Measurements from ENCODE around the gene ZNF214. TPM values are rescaled to one million over a fixed set of nuclear protein-coding genes. Genes with fewer than 3 reads are reported as not detected.

The ZNF214 gene
- total RNA-seq = 6.8 and 9.1 TPM in 2 replicates

DNA sequence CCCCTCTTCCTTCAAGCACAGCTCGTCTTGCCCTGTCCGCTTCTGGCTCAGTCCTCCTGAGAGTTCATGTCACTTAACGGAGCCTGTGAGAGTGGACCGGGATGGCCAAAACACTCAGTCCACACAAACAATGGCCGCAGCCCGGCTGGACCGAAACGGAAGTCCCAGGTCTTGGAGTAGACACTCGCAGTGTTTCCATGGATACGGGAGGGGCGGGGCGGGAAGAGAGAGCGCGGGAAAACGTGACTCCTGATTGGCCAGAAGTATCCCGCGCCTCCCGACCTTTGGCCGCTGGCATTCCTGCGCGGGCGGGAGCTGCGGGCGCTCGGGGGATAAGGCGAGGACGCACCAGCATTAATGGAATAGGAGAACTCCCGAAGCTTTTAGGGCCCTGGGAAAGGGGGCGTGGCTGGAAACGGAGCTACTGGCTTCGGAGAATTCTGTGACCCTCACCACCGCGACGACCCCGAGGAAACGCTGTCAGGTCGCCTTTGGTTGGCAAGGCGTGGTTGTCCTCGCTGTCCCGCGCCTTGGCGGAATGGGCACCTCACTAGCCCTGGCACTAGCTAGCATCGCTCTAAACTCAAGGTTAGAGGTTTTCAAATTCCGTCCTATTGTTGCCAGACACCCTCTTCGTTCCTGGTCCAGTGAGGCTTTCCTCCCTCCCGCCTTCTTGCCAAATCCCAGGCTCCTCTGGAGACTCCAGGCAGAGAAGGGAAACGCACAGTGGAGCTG lies at the start of gene ZNF214, which contains the start of gene NLRP14:
Gene ZNF214 (minus strand): TSS at position 164 of the 735 bp plus-strand sequence. CDS start 17,511 bp downstream, outside the sequence.
Gene NLRP14 (plus strand): TSS at position 297 of the 735 bp plus-strand sequence. CDS start 18,108 bp downstream, outside the sequence.

Other genes starting within 250 kb of the ZNF214 start
- 0.39 and 0.43 TPM in 2 replicates for gene OR2AG2, start 248.4 kb downstream of the ZNF214 start, total RNA-seq
- gene OR2AG1, start 237.3 kb downstream of the ZNF214 start, total RNA-seq = under 0.01 TPM in 1 of 2 replicates, not detected in the other
- gene OR6A2, start 220.7 kb downstream of the ZNF214 start, total RNA-seq = 0.52 and 0.76 TPM in 2 replicates
- not detected in 2 replicates for gene OR10A5, start 174.7 kb downstream of the ZNF214 start, total RNA-seq
- gene OR10A2, start 157.3 kb downstream of the ZNF214 start, total RNA-seq = not detected in 2 replicates
- gene OR10A4, start 143.7 kb downstream of the ZNF214 start, total RNA-seq = not detected in 2 replicates
- 0.78 and 1.2 TPM in 2 replicates for gene OR2D2, start 127.8 kb downstream of the ZNF214 start, total RNA-seq
- gene OR2D3, start 99.3 kb downstream of the ZNF214 start, total RNA-seq = not detected in 2 replicates
- 3.4 and 3.9 TPM in 2 replicates for gene ZNF215, start 93.9 kb downstream of the ZNF214 start, total RNA-seq
- gene NLRP14, start 133 bp upstream of the ZNF214 start, total RNA-seq = 0.13 and 0.22 TPM in 2 replicates
- not detected in 2 replicates for gene RBMXL2, start 68.7 kb upstream of the ZNF214 start, total RNA-seq
- gene SYT9, start 231.6 kb upstream of the ZNF214 start, total RNA-seq = not detected in 2 replicates